Measurements from ENCODE around the gene SSR3.

The SSR3 gene

DNA sequence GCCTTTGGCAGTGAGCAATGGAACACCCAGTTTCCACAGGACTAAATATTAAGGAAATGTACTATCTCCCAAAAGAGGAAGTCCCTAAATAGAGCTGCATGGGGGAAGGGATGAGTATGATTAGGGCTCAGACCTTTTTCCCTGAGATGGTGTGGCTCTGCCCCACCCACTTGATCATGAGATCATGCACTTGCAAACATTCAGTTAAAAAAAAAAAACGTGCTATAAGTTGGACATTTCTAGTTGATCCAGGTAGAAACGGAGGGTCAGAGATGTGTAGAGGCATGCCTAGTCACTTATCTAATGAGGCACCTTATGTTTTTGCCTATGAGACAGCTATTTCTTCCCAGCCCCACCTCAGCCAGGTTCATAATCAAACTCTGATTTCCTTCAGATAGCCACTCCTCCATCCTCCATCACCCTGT is 24.5 kb upstream of the SSR3 start:
- ATAC-seq = no peak
- TF ChIP-seq, protein P1, sequence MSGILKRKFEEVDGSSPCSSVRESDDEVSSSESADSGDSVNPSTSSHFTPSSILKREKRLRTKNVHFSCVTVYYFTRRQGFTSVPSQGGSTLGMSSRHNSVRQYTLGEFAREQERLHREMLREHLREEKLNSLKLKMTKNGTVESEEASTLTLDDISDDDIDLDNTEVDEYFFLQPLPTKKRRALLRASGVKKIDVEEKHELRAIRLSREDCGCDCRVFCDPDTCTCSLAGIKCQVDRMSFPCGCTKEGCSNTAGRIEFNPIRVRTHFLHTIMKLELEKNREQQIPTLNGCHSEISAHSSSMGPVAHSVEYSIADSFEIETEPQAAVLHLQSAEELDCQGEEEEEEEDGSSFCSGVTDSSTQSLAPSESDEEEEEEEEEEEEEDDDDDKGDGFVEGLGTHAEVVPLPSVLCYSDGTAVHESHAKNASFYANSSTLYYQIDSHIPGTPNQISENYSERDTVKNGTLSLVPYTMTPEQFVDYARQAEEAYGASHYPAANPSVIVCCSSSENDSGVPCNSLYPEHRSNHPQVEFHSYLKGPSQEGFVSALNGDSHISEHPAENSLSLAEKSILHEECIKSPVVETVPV (CRISPR knock-in tag; IDR thresholded peaks at IDR 0.05) = no peak

DNA sequence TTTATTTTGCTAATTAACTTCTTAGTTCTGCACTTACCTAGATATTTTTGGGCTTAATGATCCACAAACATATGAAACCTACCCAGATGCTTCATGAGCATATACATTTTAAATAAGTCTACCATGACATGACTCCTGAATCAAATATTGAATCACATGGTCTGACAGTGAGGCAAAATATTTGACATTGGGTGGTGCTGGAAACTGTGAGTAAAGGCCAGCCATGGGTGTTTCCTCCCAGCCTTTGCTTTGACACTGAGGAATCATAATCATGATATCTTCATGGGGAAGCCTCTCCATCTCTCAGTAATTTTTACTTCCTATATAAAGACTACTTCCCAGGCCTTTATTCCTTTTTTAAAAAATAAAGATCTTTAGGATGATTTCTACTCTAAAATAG is 22.8 kb upstream of the SSR3 start:
- no peak for TF ChIP-seq ESRRG (CRISPR knock-in tag; IDR thresholded peaks at IDR 0.05)
- TF ChIP-seq OSR1 (CRISPR knock-in tag; IDR thresholded peaks at IDR 0.05) = no peak
- TF ChIP-seq TCF4 (CRISPR knock-in tag; IDR thresholded peaks at IDR 0.05; ENCODE audit: borderline replicate concordance) = no peak
- TF ChIP-seq, protein P2, sequence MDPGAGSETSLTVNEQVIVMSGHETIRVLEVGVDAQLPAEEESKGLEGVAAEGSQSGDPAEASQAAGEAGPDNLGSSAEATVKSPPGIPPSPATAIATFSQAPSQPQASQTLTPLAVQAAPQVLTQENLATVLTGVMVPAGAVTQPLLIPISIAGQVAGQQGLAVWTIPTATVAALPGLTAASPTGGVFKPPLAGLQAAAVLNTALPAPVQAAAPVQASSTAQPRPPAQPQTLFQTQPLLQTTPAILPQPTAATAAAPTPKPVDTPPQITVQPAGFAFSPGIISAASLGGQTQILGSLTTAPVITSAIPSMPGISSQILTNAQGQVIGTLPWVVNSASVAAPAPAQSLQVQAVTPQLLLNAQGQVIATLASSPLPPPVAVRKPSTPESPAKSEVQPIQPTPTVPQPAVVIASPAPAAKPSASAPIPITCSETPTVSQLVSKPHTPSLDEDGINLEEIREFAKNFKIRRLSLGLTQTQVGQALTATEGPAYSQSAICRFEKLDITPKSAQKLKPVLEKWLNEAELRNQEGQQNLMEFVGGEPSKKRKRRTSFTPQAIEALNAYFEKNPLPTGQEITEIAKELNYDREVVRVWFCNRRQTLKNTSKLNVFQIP (CRISPR knock-in tag; IDR thresholded peaks at IDR 0.05; ENCODE audit: borderline replicate concordance, low read depth) = no peak
- TF ChIP-seq ZC3H10 (CRISPR knock-in tag; IDR thresholded peaks at IDR 0.05) = no peak
- TF ChIP-seq ZNF70 (CRISPR knock-in tag; IDR thresholded peaks at IDR 0.05) = no peak
- TF ChIP-seq, protein P3, sequence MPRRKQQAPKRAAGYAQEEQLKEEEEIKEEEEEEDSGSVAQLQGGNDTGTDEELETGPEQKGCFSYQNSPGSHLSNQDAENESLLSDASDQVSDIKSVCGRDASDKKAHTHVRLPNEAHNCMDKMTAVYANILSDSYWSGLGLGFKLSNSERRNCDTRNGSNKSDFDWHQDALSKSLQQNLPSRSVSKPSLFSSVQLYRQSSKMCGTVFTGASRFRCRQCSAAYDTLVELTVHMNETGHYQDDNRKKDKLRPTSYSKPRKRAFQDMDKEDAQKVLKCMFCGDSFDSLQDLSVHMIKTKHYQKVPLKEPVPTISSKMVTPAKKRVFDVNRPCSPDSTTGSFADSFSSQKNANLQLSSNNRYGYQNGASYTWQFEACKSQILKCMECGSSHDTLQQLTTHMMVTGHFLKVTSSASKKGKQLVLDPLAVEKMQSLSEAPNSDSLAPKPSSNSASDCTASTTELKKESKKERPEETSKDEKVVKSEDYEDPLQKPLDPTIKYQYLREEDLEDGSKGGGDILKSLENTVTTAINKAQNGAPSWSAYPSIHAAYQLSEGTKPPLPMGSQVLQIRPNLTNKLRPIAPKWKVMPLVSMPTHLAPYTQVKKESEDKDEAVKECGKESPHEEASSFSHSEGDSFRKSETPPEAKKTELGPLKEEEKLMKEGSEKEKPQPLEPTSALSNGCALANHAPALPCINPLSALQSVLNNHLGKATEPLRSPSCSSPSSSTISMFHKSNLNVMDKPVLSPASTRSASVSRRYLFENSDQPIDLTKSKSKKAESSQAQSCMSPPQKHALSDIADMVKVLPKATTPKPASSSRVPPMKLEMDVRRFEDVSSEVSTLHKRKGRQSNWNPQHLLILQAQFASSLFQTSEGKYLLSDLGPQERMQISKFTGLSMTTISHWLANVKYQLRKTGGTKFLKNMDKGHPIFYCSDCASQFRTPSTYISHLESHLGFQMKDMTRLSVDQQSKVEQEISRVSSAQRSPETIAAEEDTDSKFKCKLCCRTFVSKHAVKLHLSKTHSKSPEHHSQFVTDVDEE (CRISPR knock-in tag; IDR thresholded peaks at IDR 0.05) = no peak
- TF ChIP-seq TOX (CRISPR knock-in tag; IDR thresholded peaks at IDR 0.05; ENCODE audit: borderline replicate concordance) = no peak
- ATAC-seq = no peak

DNA sequence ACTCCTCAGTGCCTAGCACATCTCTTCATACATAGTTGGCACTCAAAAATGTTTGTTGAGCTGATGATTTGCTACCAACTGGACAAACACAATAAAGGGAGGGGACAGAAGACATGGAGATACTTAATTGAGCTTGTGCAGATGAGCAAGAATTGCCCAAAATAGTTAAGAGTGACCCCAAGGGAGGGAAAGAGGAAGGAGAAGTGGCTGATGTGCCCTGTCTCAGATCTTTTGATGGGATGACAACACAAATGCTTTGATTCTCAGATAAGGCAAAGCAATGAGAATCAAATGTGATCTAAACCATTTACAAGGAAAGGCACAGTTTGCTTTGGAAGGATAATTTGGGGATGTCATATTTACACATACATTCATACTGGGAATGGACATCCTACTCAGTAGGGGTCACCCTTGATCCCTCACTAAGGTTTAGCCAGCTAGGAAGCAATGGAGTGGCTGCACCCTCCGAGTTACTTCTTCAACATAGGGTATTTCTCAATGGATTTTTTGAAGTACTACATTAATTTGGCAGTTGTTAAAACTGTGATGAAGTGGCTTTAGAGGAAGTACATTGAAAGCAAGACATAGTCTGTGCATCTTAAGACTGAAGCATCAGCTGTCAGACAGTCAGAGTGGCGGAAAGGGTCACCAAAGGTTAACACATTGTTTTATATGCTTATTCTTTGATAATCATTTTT is 21.9 kb upstream of the SSR3 start:
- no peak for TF ChIP-seq OSR1 (CRISPR knock-in tag; IDR thresholded peaks at IDR 0.05)
- no peak for TF ChIP-seq ISL1 (CRISPR knock-in tag; IDR thresholded peaks at IDR 0.05)
- TF ChIP-seq ESRRG (CRISPR knock-in tag; IDR thresholded peaks at IDR 0.05) = no peak
- no peak for TF ChIP-seq RARB (CRISPR knock-in tag; IDR thresholded peaks at IDR 0.05)
- no peak for TF ChIP-seq TCF4 (CRISPR knock-in tag; IDR thresholded peaks at IDR 0.05; ENCODE audit: borderline replicate concordance)
- TF ChIP-seq, protein P2 (CRISPR knock-in tag; IDR thresholded peaks at IDR 0.05; ENCODE audit: borderline replicate concordance, low read depth) = no peak
- TF ChIP-seq, protein P4, sequence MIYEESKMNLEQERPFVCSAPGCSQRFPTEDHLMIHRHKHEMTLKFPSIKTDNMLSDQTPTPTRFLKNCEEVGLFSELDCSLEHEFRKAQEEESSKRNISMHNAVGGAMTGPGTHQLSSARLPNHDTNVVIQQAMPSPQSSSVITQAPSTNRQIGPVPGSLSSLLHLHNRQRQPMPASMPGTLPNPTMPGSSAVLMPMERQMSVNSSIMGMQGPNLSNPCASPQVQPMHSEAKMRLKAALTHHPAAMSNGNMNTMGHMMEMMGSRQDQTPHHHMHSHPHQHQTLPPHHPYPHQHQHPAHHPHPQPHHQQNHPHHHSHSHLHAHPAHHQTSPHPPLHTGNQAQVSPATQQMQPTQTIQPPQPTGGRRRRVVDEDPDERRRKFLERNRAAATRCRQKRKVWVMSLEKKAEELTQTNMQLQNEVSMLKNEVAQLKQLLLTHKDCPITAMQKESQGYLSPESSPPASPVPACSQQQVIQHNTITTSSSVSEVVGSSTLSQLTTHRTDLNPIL (CRISPR knock-in tag; IDR thresholded peaks at IDR 0.05; ENCODE audit: low read depth) = no peak
- TF ChIP-seq, protein P5, sequence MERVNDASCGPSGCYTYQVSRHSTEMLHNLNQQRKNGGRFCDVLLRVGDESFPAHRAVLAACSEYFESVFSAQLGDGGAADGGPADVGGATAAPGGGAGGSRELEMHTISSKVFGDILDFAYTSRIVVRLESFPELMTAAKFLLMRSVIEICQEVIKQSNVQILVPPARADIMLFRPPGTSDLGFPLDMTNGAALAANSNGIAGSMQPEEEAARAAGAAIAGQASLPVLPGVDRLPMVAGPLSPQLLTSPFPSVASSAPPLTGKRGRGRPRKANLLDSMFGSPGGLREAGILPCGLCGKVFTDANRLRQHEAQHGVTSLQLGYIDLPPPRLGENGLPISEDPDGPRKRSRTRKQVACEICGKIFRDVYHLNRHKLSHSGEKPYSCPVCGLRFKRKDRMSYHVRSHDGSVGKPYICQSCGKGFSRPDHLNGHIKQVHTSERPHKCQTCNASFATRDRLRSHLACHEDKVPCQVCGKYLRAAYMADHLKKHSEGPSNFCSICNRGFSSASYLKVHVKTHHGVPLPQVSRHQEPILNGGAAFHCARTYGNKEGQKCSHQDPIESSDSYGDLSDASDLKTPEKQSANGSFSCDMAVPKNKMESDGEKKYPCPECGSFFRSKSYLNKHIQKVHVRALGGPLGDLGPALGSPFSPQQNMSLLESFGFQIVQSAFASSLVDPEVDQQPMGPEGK (CRISPR knock-in tag; IDR thresholded peaks at IDR 0.05; ENCODE audit: borderline replicate concordance) = no peak
- TF ChIP-seq ZNF565 (CRISPR knock-in tag; conservative IDR thresholded peaks at IDR 0.05; ENCODE audit: low read depth) = no peak
- TF ChIP-seq, protein P3 (CRISPR knock-in tag; IDR thresholded peaks at IDR 0.05) = no peak
- TF ChIP-seq ZNF70 (CRISPR knock-in tag; IDR thresholded peaks at IDR 0.05) = no peak
- TF ChIP-seq, protein P1 (CRISPR knock-in tag; IDR thresholded peaks at IDR 0.05) = no peak
- ATAC-seq = no peak

All from SK-N-SH treated with all-trans-retinoic acid at 6 μM for 48 hours (cell line).